Keratinocyte (primary cell): ENCODE measurements around the gene ALOX15B. TPM values are rescaled to one million over a fixed set of nuclear protein-coding genes. Genes with fewer than 3 reads are reported as not detected.

Source experiments
- DNase-seq: peaks from one replicate; pipeline ENCODE4 v3.0.0-alpha.2; 2011; ENCODE audit warnings: low read depth, missing footprints, low spot score
- FAIRE-seq: peaks from 2 replicates; lab custom pipeline; 2011; peaks lifted over from hg19 to GRCh38; lab: Jason Lieb, UNC
- H2AFZ ChIP-seq: 2 replicates; pipeline ENCODE4 v1.6.0; 2012; ENCODE audit warnings: low read length, control low read depth, inconsistent platforms; ENCODE audit not compliant: control insufficient read depth
- H3K27ac ChIP-seq: 2 replicates; pipeline ENCODE4 v1.5.1; 2011; ENCODE audit warnings: low read length; ENCODE audit not compliant: control insufficient read depth, insufficient read depth
- H3K27me3 ChIP-seq: 3 replicates; pipeline ENCODE4 v1.6.0; 2011; ENCODE audit warnings: low read length; ENCODE audit not compliant: control insufficient read depth, insufficient read depth; ENCODE audit errors: extremely low read depth
- H3K36me3 ChIP-seq, 2 experiments: 2 replicates in 1 of 2; 3 replicates in 1 of 2; pipeline ENCODE4 v1.5.1; 2011; ENCODE audit warnings: low read length in 2 of 2, mild to moderate bottlenecking in 1 of 2; ENCODE audit not compliant: control insufficient read depth in 2 of 2, insufficient read depth in 2 of 2; ENCODE audit errors: extremely low read depth in 1 of 2
- H3K4me1 ChIP-seq: 3 replicates; pipeline ENCODE4 v1.5.1; 2011; ENCODE audit warnings: low read length; ENCODE audit not compliant: control insufficient read depth, insufficient read depth; ENCODE audit errors: extremely low read depth
- H3K4me2 ChIP-seq: 3 replicates; pipeline ENCODE4 v1.6.0; 2011; ENCODE audit warnings: low read depth, low read length; ENCODE audit not compliant: control insufficient read depth, insufficient read depth; ENCODE audit errors: extremely low read depth
- H3K4me3 ChIP-seq, 3 experiments: fragments of 200-600 bp in 1 of 3; sonication (generic) in 1 of 3; 2 replicates in 2 of 3; 3 replicates in 1 of 3; pipeline ENCODE4 v1.5.1; 2011 to 2016; ENCODE audit warnings: low read length in 3 of 3, mild to moderate bottlenecking in 3 of 3, control low read depth in 2 of 3, inconsistent platforms in 1 of 3, low read depth in 1 of 3, mixed read lengths in 1 of 3, mixed run types in 1 of 3, moderate library complexity in 1 of 3; ENCODE audit not compliant: control insufficient read depth in 2 of 3, insufficient read depth in 2 of 3; ENCODE audit errors: extremely low read depth in 1 of 3
- H3K79me2 ChIP-seq: 2 replicates; pipeline ENCODE4 v1.6.0; 2012; ENCODE audit warnings: low read length; ENCODE audit not compliant: control insufficient read depth, insufficient read depth
- H3K9ac ChIP-seq: 3 replicates; pipeline ENCODE4 v1.6.0; 2011; ENCODE audit warnings: low read length; ENCODE audit not compliant: control insufficient read depth, insufficient read depth; ENCODE audit errors: extremely low read depth
- H3K9me1 ChIP-seq: 3 replicates; pipeline ENCODE4 v1.6.0; 2011; ENCODE audit warnings: low read length; ENCODE audit not compliant: control insufficient read depth, insufficient read depth; ENCODE audit errors: extremely low read depth
- H3K9me3 ChIP-seq: 2 replicates; pipeline ENCODE4 v1.5.1; 2012; ENCODE audit warnings: low read depth, low read length; ENCODE audit not compliant: control insufficient read depth
- H4K20me1 ChIP-seq: 3 replicates; pipeline ENCODE4 v1.6.0; 2011; ENCODE audit warnings: low read length; ENCODE audit not compliant: control insufficient read depth, insufficient read depth; ENCODE audit errors: extremely low read depth
- CTCF ChIP-seq, 3 experiments: IDR thresholded peaks in 1 of 3; conservative IDR thresholded peaks in 1 of 3; optimal IDR thresholded peaks in 1 of 3; 2 replicates in 2 of 3; 3 replicates in 1 of 3; pipeline versions ENCODE3 to v1.5.1; 2011; ENCODE audit warnings: low read length in 3 of 3, mild to moderate bottlenecking in 3 of 3, moderate library complexity in 2 of 3, control low read depth in 1 of 3, inconsistent platforms in 1 of 3; ENCODE audit not compliant: insufficient read depth in 2 of 3; ENCODE audit errors: extremely low read depth in 1 of 3
- EZH2 ChIP-seq: IDR thresholded peaks from one replicate; pipeline ENCODE4 v1.6.1; 2012; ENCODE audit warnings: inconsistent platforms, mild to moderate bottlenecking, low read length, moderate library complexity
- dilution Hi-C: fragments of 300-500 bp; cut with MboI; formaldehyde crosslinking; loops from one replicate; pipeline ENCODE4 v1.7.0; 2020; ENCODE audit warnings: low sequenced_read_pairs; ENCODE audit not compliant: extremely low pct_ligation_motif_present
- polyA plus RNA-seq, 5 experiments: library from polyadenylated mRNA; depleted of rRNA in 3 of 5; stranded (reverse) in 3 of 5; stranded (forward) in 1 of 5; unstranded in 1 of 5; fragments of >200 nt; gene quantifications; 1 replicate in 1 of 5; 2 replicates in 3 of 5; 3 replicates in 1 of 5; pipeline versions ENCODE4 v1.2.1 to v1.2.3, GENCODE V29; 2011 to 2012; ENCODE audit warnings: missing spikeins in 2 of 5, low read depth in 1 of 5, low replicate concordance in 1 of 5

ALOX15B gene
- polyA plus RNA-seq, 1 donor (not counting 4 experiments of a cell fraction or from before 2014, with no cell fraction given), result 29.7 TPM

GRCh38 chr17:8002721-8003593 is 35.9 kb upstream of the ALOX15B start:
- H3K9me1 ChIP-seq, result no peaks in the 10 kb centered on the region
- no peak overlapping the region for H3K9ac ChIP-seq
- H3K36me3 ChIP-seq, result no peaks in the 10 kb centered on the region
- no peaks in the 10 kb centered on the region for H4K20me1 ChIP-seq
- no peak for TF ChIP-seq CTCF (optimal IDR thresholded peaks at IDR 0.05 in 1 of 3, IDR thresholded peaks at IDR 0.05 in 1 of 3, conservative IDR thresholded peaks at IDR 0.05 in 1 of 3; ENCODE audit: extremely low read depth in 1 of 3, insufficient read depth in 2 of 3, low read length in 3 of 3)
- TF ChIP-seq EZH2, result peak; percentile 78
- H3K27me3 ChIP-seq, result peaks cover 47% of the 10 kb centered on the region
- DNase-seq (no peak), FAIRE-seq (no peak)
- dilution Hi-C loops, result no loop called here
- H3K4me2 ChIP-seq, result no peak overlapping the region
- H2AFZ ChIP-seq, result no peak overlapping the region
- no peaks in the 10 kb centered on the region for H3K9me3 ChIP-seq
- no peaks in the 10 kb centered on the region for H3K79me2 ChIP-seq
- no peaks in the 10 kb centered on the region for H3K4me1 ChIP-seq
- H3K4me3 ChIP-seq, result no peak overlapping the region
- no peak overlapping the region for H3K27ac ChIP-seq

DNA sequence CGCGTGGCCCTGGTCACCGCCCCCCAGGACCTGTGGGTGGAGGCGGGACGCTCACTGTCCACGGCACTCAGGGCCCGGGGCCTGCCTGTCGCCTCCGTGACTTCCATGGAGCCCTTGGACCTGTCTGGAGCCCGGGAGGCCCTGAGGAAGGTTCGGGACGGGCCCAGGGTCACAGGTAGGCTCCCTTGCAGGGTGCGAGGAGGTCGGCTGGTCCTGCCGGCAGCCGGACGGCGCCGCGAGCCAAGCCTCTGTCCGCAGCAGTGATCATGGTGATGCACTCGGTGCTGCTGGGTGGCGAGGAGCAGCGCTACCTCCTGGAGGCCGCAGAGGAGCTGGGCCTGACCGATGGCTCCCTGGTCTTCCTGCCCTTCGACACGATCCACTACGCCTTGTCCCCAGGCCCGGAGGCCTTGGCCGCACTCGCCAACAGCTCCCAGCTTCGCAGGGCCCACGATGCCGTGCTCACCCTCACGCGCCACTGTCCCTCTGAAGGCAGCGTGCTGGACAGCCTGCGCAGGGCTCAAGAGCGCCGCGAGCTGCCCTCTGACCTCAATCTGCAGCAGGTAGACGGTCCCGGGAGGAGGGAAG is 35.2 kb upstream of the ALOX15B start:
- H3K9me1 ChIP-seq, result no peaks in the 10 kb centered on the region
- H3K4me3 ChIP-seq, result no peak overlapping the region
- no peak for FAIRE-seq
- no peak overlapping the region for H2AFZ ChIP-seq
- no peak overlapping the region for H3K9ac ChIP-seq
- H3K79me2 ChIP-seq, result no peaks in the 10 kb centered on the region
- H3K36me3 ChIP-seq, result no peaks in the 10 kb centered on the region
- TF ChIP-seq EZH2 (peak; percentile 44), CTCF (optimal IDR thresholded peaks at IDR 0.05 in 1 of 3, IDR thresholded peaks at IDR 0.05 in 1 of 3, conservative IDR thresholded peaks at IDR 0.05 in 1 of 3; ENCODE audit: extremely low read depth in 1 of 3, insufficient read depth in 2 of 3, low read length in 3 of 3) (no peak)
- no peaks in the 10 kb centered on the region for H3K9me3 ChIP-seq
- H3K27me3 ChIP-seq, result peaks cover 47% of the 10 kb centered on the region
- dilution Hi-C loops, result no loop called here
- H3K4me2 ChIP-seq, result no peak overlapping the region
- no peaks in the 10 kb centered on the region for H3K4me1 ChIP-seq
- no peak overlapping the region for H3K27ac ChIP-seq
- no peak for DNase-seq
- H4K20me1 ChIP-seq, result no peaks in the 10 kb centered on the region
